A549 (cell line): ENCODE data around the gene INPP5K. TPM values are rescaled to one million over a fixed set of nuclear protein-coding genes. Genes with fewer than 3 reads are reported as not detected.

ENCODE experiments used
- ATAC-seq, 2 experiments: fragments of 200-7000 bp in 1 of 2; fragments of >200 bp in 1 of 2; cut with Nextera tagmentation in 1 of 2; cut with Tn5 transposase in 1 of 2; 3 replicates each; pipeline versions ENCODE4 v1.8.0 to v1.9.1; 2018 to 2020; ENCODE audit warnings: mild to moderate bottlenecking in 1 of 2, moderate library complexity in 1 of 2
- CTCF ChIA-PET: fragments of 300-600 bp; sonication (Branson Sonifier 250); formaldehyde crosslinking; extraction: SDS; loops from one replicate; lab custom pipeline; 2021; ENCODE audit warnings: antibody characterized with exemption, inconsistent platforms; lab: Yijun Ruan, JAX
- POLR2A ChIA-PET: fragments of 350-600 bp; formaldehyde crosslinking; extraction: SDS; loops from one replicate; lab custom pipeline; 2021; ENCODE audit warnings: antibody characterized with exemption, inconsistent platforms; lab: Yijun Ruan, JAX
- DNase-seq, 2 experiments: peaks; one replicate each; pipeline versions ENCODE4 v3.0.0 to v3.0.0-alpha.2; 2011 to 2016; ENCODE audit warnings: low read depth in 1 of 2, low spot score in 1 of 2
- FAIRE-seq: peaks from 2 replicates; lab custom pipeline; 2011; peaks lifted over from hg19 to GRCh38; lab: Jason Lieb, UNC
- H3K27ac ChIP-seq, 2 experiments: fragments of >200 bp; sonication (Bioruptor Twin); formaldehyde crosslinking; 3 replicates each; pipeline ENCODE4 v1.5.1; 2016 to 2017
- H3K4me1 ChIP-seq: fragments of >200 bp; sonication (Bioruptor Twin); formaldehyde crosslinking; 3 replicates; pipeline ENCODE4 v1.6.1; 2016
- H3K4me2 ChIP-seq: fragments of >200 bp; sonication (Bioruptor Twin); formaldehyde crosslinking; 3 replicates; pipeline ENCODE4 v1.6.1; 2016
- H3K4me3 ChIP-seq: fragments of >200 bp; sonication (Bioruptor Twin); formaldehyde crosslinking; 3 replicates; pipeline ENCODE4 v1.5.1; 2016
- H3K9me3 ChIP-seq: fragments of >200 bp; sonication (Bioruptor Twin); formaldehyde crosslinking; 3 replicates; pipeline ENCODE4 v1.6.1; 2016
- BCL3 ChIP-seq: fragments of >200 bp; sonication (Bioruptor Twin); formaldehyde crosslinking; IDR thresholded peaks from 3 replicates; pipeline ENCODE4 v1.6.1; 2016
- CHD4 ChIP-seq: fragments of 200-600 bp; sonication (generic); IDR thresholded peaks from 2 replicates; pipeline ENCODE4 v1.6.1; 2016; ENCODE audit warnings: antibody characterized with exemption, mild to moderate bottlenecking, borderline replicate concordance
- EHMT2 ChIP-seq: fragments of 200-600 bp; sonication (generic); IDR thresholded peaks from 2 replicates; pipeline ENCODE4 v1.6.1; 2016; ENCODE audit warnings: antibody characterized with exemption, low read depth, mild to moderate bottlenecking, moderate library complexity
- FOXS1 ChIP-seq: fragments of 250-450 bp; sonication (Bioruptor Pico); IDR thresholded peaks from 2 replicates; pipeline ENCODE4 v1.5.0; 2020; ENCODE audit warnings: mild to moderate bottlenecking, moderate library complexity
- GATA3 ChIP-seq: IDR thresholded peaks from 2 replicates; pipeline ENCODE4 v1.6.1; 2012; ENCODE audit warnings: borderline replicate concordance
- HEYL ChIP-seq: fragments of 250-450 bp; sonication (Bioruptor Pico); IDR thresholded peaks from 2 replicates; pipeline ENCODE4 v1.8.0; 2021; ENCODE audit warnings: mild to moderate bottlenecking, moderate library complexity
- HMGXB4 ChIP-seq: fragments of 250-450 bp; sonication (Bioruptor Pico); IDR thresholded peaks from 2 replicates; pipeline ENCODE4 v1.5.0; 2021; ENCODE audit warnings: mild to moderate bottlenecking, moderate library complexity, borderline replicate concordance
- HOXB13 ChIP-seq: fragments of 250-450 bp; sonication (Bioruptor Pico); IDR thresholded peaks from 2 replicates; pipeline ENCODE4 v1.5.0; 2020; ENCODE audit warnings: low read depth, mild to moderate bottlenecking, moderate library complexity
- KDM5A ChIP-seq: fragments of 200-600 bp; sonication (generic); IDR thresholded peaks from 2 replicates; pipeline ENCODE4 v1.6.1; 2016; ENCODE audit warnings: antibody characterized with exemption, mild to moderate bottlenecking
- PBX3 ChIP-seq: IDR thresholded peaks from 2 replicates; pipeline ENCODE4 v1.6.1; 2012
- POLR2AphosphoS2 ChIP-seq: conservative IDR thresholded peaks from 2 replicates; pipeline ENCODE4 v1.6.1; 2012; ENCODE audit warnings: low read length, improper control_type of control experiment, inconsistent platforms
- RARB ChIP-seq: fragments of 250-450 bp; sonication (Bioruptor Pico); IDR thresholded peaks from 2 replicates; pipeline ENCODE4 v1.8.0; 2021; ENCODE audit warnings: mild to moderate bottlenecking, moderate library complexity
- RFX5 ChIP-seq: fragments of 450-650 bp; IDR thresholded peaks from 2 replicates; pipeline ENCODE4 v1.7.1; 2014; ENCODE audit warnings: antibody characterized with exemption, mild to moderate bottlenecking, moderate library complexity
- USF2 ChIP-seq: fragments of 450-650 bp; IDR thresholded peaks from 2 replicates; pipeline ENCODE4 v1.6.1; 2014; ENCODE audit warnings: antibody characterized with exemption
- ZNF302 ChIP-seq: fragments of 250-450 bp; sonication (Bioruptor Pico); IDR thresholded peaks from 2 replicates; pipeline ENCODE4 v1.9.0; 2021; ENCODE audit warnings: inconsistent platforms, mild to moderate bottlenecking, moderate library complexity
- WGBS: methylation state at CpG from one replicate; pipeline ENCODE4 v1.1.6; 2017; ENCODE audit errors: missing lambda C conversion rate; 5-methylcytosine and 5-hydroxymethylcytosine counted together
- polyA plus RNA-seq, 4 experiments: library from polyadenylated mRNA; depleted of rRNA in 3 of 4; stranded (reverse); fragments of >200 nt; fragmentation: RNase III in 1 of 4; extraction: RNeasy Plus Mini Kit Qiagen cat#74134 plus additional on column Dnase treatment in 1 of 4; gene quantifications; 2 replicates in 3 of 4; 3 replicates in 1 of 4; pipeline ENCODE4 v1.2.3, GENCODE V29; 2011 to 2017

The INPP5K gene
- polyA plus RNA-seq, 2 of the 4 experiments (the other 2 are of a cell fraction), result 24.3 to 30.8 TPM

- TF ChIP-seq PBX3 (no peak), BCL3 (no peak), HEYL (no peak)
These were observed 18.6 kb downstream of the INPP5K start (continued) for GRCh38 chr17:1497831-1498230.

- Histone ChIP-seq H3K4me3 (no peak overlapping the region), H3K4me1 (peaks cover 5% of the 10 kb centered on the region; the same call in 2 of the 3 replicates), H3K4me2 (no peak overlapping the region), H3K27ac (no peak overlapping the region), H3K9me3 (no peaks in the 10 kb centered on the region)
- DNase-seq (no peak), FAIRE-seq (no peak), ATAC-seq (no peak)
- no peak for TF ChIP-seq USF2
- TF ChIP-seq ZNF302 (CRISPR knock-in tag), result no peak
- no peak for TF ChIP-seq EHMT2
- 91% methylated on average over 14 of the region's 14 CpGs for WGBS
- CTCF ChIA-PET, result interaction anchor here (0.5 to 7.0 kb wide), 7 partner anchors 9 to 131 kb away, joined by 3 to 68 read pairs (median 4); partner anchors contain the start of gene INPP5K
- POLR2A ChIA-PET, result interaction anchor here (1.2 kb wide), 1 partner anchor 20 kb away, joined by 4 read pairs; the partner anchor contains the start of gene INPP5K
These were observed 19.5 kb downstream of the INPP5K start for GRCh38 chr17:1496869-1497268.

GRCh38 chr17:1495265-1495989 lies 21.0 kb downstream of the INPP5K start:
- TF ChIP-seq RFX5 (no peak), EHMT2 (no peak), KDM5A (no peak), HMGXB4 (CRISPR knock-in tag) (no peak), CHD4 (no peak), BCL3 (no peak), HOXB13 (no peak), POLR2AphosphoS2 (no peak), GATA3 (no peak), USF2 (no peak), FOXS1 (CRISPR knock-in tag) (no peak), RARB (CRISPR knock-in tag) (no peak)
- Histone ChIP-seq H3K4me2 (no peak overlapping the region), H3K9me3 (no peaks in the 10 kb centered on the region), H3K27ac (no peak overlapping the region), H3K4me3 (no peak overlapping the region), H3K4me1 (peaks cover 9% of the 10 kb centered on the region; the same call in 2 of the 3 replicates)
- CTCF ChIA-PET, result interaction anchor here (0.6 to 7.0 kb wide), 5 partner anchors 11 to 228 kb away, joined by 3 to 68 read pairs (median 5); partner anchors contain the start of gene INPP5K
- POLR2A ChIA-PET, result interaction anchor here (1.2 kb wide), 1 partner anchor 14 kb away, joined by 3 read pairs; no protein-coding TSS in a partner anchor
- DNase-seq (no peak), ATAC-seq (no peak), FAIRE-seq (no peak)
- 91% methylated on average over 14 of the region's 14 CpGs for WGBS
